Measurements from ENCODE around the gene COL27A1.

DNA sequence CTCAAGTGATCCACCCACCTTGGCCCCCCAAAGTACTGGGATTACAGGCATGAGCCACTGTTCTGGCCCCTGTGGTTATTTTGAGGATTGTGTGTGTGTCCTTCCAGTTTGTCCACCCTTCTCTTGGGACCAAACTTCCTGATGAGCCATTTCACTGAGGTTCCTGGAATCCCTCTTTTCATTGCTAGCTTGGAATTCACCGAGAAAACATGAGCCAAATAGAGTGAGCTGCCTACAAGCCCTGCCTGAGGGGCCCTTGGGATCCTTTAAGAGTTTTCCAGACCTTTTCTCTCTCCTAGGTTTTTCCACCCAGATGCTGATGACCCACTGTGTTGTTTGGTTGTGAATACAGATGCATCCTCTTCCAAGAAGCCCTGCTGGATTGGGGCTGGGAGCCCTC, 43.0 kb upstream of the COL27A1 start:
- TF ChIP-seq, protein P1, sequence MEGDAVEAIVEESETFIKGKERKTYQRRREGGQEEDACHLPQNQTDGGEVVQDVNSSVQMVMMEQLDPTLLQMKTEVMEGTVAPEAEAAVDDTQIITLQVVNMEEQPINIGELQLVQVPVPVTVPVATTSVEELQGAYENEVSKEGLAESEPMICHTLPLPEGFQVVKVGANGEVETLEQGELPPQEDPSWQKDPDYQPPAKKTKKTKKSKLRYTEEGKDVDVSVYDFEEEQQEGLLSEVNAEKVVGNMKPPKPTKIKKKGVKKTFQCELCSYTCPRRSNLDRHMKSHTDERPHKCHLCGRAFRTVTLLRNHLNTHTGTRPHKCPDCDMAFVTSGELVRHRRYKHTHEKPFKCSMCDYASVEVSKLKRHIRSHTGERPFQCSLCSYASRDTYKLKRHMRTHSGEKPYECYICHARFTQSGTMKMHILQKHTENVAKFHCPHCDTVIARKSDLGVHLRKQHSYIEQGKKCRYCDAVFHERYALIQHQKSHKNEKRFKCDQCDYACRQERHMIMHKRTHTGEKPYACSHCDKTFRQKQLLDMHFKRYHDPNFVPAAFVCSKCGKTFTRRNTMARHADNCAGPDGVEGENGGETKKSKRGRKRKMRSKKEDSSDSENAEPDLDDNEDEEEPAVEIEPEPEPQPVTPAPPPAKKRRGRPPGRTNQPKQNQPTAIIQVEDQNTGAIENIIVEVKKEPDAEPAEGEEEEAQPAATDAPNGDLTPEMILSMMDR (IDR thresholded peaks at IDR 0.05 in 2 of 3, conservative IDR thresholded peaks at IDR 0.05 in 1 of 3; ENCODE audit: borderline replicate concordance in 1 of 3, insufficient read depth in 1 of 3, low read depth in 2 of 3, low read length in 2 of 3): no peak
- TF ChIP-seq, protein P2, sequence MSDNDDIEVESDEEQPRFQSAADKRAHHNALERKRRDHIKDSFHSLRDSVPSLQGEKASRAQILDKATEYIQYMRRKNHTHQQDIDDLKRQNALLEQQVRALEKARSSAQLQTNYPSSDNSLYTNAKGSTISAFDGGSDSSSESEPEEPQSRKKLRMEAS (IDR thresholded peaks at IDR 0.05): no peak
- TF ChIP-seq RAD21 (IDR thresholded peaks at IDR 0.05; ENCODE audit: low read depth) (no peak), POLR2A (IDR thresholded peaks at IDR 0.05; ENCODE audit: borderline replicate concordance, extremely low read depth, insufficient read depth, insufficient read length) (no peak)

All from HCT116 (cell line).